Vagina (tissue), 2 donors: ENCODE measurements around the gene TMPRSS3.

Experiments used
- POLR2A ChIP-seq, 2 donors: fragments of 450-650 bp; IDR thresholded peaks; one replicate each; pipeline ENCODE4 v1.6.1; 2017; ENCODE audit warnings: antibody characterized with exemption in 2 of 2, mild to moderate bottlenecking in 2 of 2, moderate library complexity in 2 of 2
- POLR2AphosphoS5 ChIP-seq, 2 donors: sonication (generic); formaldehyde crosslinking; IDR thresholded peaks; one replicate each; pipeline ENCODE4 v1.9.0; 2017; ENCODE audit warnings: antibody characterized with exemption in 2 of 2, mild to moderate bottlenecking in 2 of 2, low read depth in 1 of 2; ENCODE audit not compliant: insufficient read depth in 1 of 2
- TF ChIP-seq, protein P1 (sequence below), 3 experiments: fragments of 450-650 bp in 2 of 3; fragments of 200-600 bp in 1 of 3; sonication (generic) in 1 of 3; IDR thresholded peaks; one replicate each; pipeline ENCODE4 v1.5.1; 2017 to 2019; ENCODE audit warnings: antibody characterized with exemption in 3 of 3, mild to moderate bottlenecking in 2 of 3, moderate library complexity in 2 of 3

DNA sequence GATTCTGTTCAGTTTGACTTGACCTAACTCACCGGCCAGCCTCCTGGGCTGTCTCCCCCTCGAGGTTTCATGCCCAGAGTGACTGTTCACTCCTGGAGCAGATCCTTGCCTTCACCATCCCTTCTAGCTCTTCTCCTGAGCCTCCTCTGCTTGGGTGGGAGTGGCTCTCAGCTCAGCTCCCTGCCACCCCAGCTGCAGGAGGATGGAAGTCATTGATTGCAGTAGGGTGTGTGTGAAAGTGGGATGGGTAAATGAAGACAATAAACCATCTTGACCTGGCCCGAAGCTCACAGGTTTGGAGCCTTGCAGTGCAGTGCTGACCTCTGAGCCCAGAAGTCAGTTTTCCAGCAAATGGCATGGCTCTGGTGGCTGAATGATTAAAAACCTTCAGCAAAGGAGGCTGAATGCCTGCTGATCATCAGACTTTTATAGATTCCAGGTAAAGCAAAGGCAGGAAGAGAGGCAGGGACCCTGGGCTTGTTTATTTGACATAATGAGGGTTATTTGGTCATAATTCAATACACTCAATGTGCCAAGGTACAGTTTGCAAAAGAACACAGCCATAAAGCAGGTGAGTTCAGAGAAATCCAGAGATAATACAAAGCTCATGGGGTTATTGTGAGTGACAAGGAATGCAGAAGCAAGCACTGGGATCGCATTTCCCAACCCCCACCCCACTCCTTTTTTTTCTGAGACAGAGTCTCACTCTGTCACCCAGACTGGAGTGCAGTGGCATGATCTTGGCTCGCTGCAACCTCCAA is 63.1 kb downstream of the TMPRSS3 start:
- TF ChIP-seq, protein P1, sequence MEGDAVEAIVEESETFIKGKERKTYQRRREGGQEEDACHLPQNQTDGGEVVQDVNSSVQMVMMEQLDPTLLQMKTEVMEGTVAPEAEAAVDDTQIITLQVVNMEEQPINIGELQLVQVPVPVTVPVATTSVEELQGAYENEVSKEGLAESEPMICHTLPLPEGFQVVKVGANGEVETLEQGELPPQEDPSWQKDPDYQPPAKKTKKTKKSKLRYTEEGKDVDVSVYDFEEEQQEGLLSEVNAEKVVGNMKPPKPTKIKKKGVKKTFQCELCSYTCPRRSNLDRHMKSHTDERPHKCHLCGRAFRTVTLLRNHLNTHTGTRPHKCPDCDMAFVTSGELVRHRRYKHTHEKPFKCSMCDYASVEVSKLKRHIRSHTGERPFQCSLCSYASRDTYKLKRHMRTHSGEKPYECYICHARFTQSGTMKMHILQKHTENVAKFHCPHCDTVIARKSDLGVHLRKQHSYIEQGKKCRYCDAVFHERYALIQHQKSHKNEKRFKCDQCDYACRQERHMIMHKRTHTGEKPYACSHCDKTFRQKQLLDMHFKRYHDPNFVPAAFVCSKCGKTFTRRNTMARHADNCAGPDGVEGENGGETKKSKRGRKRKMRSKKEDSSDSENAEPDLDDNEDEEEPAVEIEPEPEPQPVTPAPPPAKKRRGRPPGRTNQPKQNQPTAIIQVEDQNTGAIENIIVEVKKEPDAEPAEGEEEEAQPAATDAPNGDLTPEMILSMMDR (IDR thresholded peaks at IDR 0.05) = no peak
- TF ChIP-seq POLR2A (IDR thresholded peaks at IDR 0.05) (no peak), POLR2AphosphoS5 (IDR thresholded peaks at IDR 0.05; ENCODE audit: insufficient read depth in 1 of 2, low read depth in 1 of 2) (no peak)
